HTERT RPE-1 (cell line): ENCODE results near the gene ADPRS.

Experiments
- in situ Hi-C: fragments of 300-500 bp; cut with MboI; formaldehyde crosslinking; loops from 4 replicates; pipeline ENCODE4 v1.14.3; 2020; ENCODE audit warnings: low sequenced_read_pairs

Gene ADPRS

GRCh38 chr1:36107394-36107793 is 18.7 kb downstream of the ADPRS start:
- in situ Hi-C loops: no loop called here

DNA sequence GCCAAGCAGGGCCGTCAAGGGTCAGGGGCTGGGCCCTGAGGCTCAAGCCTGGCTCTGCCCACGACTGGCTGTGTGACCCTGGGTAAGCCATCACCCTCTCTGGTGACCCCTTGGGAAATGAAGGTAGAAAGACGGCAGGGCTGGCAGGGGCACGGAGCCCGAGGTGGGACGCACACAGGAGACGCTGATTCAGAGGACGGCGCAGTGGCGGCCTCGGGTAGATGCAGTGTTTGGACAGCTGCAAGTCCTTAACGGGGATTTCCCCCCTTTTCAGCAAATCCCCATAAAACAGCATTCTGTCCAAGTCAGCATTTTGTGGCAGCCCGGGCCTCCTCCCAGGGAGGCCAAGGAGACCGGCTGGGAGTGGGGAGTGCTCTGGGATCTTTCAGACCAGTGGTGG is 19.6 kb downstream of the ADPRS start:
- in situ Hi-C loops: no loop called here

DNA sequence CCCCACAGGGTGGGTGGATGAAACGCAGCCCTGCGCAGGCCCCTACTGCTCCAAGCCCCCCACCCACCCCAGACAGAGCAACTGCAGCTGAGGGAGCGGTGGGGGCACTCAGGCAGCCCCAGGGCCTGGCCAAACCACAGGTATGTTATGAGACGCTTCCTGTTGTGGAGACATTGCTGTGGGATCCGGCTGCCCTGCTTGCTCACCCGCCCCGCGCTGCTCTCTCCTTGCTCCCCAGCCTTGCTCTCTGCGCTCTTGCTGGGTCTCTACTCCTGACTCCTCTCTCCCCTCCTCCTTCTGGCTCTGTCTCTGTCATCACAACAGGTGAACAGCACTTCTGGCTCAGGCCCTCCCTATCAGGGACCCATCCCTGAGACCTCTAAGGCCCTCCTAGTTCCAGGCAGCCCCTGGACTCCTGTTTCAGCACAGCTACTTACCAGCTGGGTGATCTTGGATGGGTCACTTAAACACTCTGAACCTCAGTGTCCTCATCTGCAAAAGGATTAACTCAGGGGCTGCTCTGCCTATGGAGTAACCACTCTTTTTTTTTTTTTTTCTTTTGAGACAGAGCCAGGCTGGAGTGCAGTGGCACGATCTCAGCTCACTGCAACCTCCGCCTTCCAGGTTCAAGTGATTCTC is 20.5 kb downstream of the ADPRS start:
- in situ Hi-C loops: no loop called here

GRCh38 chr1:36111151-36111550 is 22.5 kb downstream of the ADPRS start:
- in situ Hi-C loops: no loop called here

DNA sequence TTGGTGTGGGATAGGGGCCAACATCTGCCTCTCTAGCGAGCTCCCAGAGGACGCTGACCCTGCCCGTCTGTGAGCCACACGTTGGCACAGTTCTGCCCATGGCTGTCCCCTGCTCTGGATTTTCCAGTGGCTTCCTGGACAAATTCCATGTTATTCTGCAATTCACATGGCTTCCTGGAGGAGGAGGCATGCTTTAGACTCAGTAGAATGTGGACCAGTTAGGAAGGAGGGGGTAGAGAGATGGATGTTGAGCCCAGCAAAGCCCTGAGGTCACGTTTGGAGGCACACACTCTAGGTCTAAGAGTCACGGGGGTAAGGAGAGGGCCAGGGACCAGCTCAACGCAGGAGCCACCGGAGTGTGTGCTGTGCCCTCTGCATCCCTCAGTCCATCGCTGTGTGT is 24.1 kb downstream of the ADPRS start:
- in situ Hi-C loops: no loop called here

GRCh38 chr1:36114371-36114770 is 25.7 kb downstream of the ADPRS start:
- in situ Hi-C loops: no loop called here

- in situ Hi-C loops: no loop called here
Measured at GRCh38 chr1:36115200-36115669, 26.5 kb downstream of the ADPRS start.

GRCh38 chr1:36115931-36116330 is 27.2 kb downstream of the ADPRS start:
- in situ Hi-C loops: no loop called here

GRCh38 chr1:36116901-36117300 is 28.2 kb downstream of the ADPRS start:
- in situ Hi-C loops: no loop called here

DNA sequence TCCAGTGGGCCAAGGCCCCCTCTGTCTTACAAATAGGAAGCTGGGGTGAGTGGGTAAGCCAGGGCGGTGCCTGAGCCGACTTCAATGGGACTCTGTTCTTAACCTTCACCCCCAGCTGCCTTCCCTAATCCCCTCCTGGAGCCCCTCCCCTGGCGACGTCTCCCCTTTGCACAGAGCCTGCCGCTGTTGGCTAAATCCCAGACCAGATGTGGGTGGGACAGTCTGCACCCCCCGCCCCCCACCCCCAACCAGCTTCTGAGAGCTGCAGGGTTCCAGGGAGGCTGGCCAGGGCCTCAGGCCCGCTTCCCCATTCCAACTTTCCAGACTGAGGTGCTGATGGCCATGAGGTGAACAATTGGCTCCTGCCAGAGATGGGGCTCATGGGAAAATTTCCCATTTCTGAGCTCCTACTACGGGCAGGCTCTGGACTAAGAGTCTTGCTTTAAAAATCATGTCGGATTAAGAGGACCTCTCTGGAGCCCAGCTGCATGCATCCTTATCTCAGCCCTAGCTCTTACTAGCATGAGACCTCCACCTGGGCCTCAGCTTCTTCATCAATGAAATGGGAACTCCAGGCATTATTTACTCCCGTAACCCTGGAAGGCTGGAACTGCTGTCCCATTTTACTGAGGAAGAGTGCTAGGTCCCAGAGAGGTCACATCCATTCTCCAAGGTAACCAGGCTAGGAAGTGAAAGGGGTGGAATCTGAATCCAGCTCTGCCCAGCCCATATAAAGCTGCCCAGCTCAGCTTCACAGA is 29.9 kb downstream of the ADPRS start:
- in situ Hi-C loops: no loop called here

DNA sequence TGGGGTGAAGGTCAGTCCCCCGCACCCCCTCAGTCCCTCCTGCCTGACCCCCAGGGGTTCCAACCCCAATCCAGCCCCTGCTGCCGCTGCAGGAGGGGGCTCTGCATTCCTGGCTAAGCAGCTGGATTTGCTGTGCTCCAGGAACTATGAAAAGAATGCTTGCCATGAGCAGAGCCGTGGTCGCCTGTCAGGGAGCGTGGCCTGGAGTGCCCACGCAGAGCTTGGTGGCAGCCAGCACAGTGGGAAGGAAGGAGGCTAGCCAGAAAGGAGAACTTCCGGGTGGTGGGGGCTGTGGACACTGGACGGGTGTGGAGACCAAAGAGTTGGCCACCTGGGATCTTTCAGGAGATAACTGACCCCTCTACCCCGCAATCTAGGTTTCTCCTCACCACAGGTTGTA is 30.8 kb downstream of the ADPRS start:
- in situ Hi-C loops: no loop called here

- in situ Hi-C loops: no loop called here
Measured at GRCh38 chr1:36122062-36123030, 33.7 kb downstream of the ADPRS start.

GRCh38 chr1:36123356-36123755 is 34.7 kb downstream of the ADPRS start:
- in situ Hi-C loops: no loop called here

DNA sequence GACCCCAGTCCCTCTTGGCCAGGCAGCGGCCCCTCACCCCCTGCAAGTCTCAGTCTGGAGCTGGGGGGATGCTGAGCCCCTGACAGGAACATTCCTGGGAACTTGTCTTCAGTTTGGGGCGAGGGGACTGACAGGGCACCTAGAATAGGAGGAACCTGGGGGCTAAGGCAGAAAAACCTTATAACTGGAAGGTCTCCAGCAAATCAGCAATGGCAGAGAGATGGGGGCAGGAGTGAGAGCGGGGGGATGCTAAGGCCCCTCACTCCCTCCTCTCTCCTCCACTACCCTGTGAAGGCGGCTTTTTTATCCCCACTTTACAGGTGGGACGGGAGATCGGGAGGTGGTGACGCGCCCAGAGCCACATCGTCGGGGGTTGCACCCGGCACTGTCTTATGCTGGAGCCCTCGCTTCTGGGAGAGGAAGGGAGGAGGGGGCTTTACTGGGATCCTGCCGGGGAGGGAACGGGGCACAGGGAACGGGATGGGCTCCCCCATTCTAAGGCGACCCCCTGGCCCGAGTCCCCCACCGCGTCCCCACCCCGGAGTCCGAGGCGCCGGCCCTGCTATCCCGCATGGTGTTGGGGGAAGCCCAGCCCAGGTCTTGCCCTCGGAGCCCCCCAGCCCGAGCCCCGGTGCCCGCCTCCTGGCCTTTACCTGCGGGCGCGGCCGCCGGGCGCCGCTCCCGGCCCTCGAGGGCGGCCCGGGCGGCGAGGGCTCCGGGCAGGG is 35.9 kb downstream of the ADPRS start:
- in situ Hi-C loops: no loop called here

DNA sequence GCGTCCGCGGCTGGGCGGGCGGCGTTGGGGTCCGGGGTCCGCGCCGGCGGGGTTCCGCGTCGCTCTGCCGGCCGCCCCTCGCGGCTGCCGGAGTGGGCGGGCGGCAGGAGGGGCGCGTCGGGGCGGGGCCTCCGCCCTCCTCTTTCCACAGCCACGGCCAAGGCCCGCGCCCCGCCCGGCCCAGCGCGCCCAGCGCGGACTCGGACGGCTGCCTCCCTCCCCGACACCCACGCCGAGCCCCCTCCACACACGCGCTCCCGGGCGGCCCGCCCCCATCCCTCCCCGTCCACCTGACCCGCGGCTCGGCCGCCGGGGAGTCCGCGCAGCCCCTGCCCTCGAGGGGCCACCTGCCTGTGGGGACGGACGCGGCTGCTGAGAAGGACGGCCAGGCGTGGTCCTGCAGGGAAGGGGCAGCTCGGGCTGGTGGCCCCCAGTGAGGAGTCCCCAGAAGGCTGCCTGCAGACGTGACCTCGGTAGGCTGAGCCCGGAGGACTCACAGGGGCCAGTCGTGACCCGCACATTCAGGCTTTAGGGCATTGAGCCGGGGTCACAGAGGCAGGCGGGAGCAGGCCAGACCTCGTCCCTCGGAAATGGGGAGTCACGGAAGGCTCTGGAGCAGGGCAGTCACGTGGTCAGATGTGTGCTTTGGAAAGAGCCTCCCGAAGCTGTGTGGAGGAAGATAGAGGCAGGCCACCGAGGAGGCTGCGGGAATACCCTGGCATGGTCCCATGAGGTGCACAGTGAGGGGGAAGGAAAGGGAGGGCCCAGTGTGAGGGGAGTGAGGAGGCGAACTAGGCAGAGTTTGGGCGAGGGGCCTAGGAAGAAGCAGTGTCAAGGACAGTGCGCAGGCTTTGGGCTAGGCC is 36.7 kb downstream of the ADPRS start, which contains the start of gene COL8A2:
Gene COL8A2 (minus strand): TSS at position 94 of the 863 bp plus-strand sequence. CDS start 24,980 bp downstream, outside the sequence.
- in situ Hi-C loops: no loop called here

DNA sequence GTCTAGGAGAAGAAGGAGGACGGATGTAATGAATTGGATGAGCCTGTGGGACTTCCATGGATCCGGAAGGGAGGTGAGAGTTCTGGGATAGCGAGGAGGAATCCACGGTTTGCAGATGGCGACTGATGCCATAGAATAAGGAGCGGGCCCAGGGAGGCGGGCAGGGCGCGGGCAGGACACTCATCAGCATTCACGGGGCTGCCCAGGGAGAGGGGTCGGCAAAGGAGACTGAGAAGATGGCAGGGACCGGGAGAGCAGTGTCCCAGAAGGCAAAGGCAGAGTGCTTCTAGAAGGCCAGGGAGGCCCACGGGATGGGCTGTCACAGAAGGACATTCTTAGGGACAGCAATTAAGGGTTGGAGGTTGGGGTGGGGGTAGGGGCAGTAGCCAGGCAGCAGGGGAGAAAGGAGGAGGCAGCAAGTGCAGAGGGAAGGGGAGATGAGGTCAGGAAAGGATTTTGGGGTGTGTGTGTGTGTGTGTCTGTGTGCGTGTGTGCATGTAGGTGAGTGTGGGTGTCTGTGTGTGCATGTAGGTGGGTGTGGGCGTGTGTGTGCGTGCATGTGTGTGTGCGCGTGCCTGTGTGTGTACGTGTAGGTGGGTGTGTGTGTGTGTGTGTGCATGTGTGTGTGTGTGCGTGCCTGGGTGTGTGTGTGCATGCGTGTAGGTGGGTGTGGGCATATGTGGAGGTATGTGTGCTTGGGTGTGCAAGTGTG is 37.5 kb downstream of the ADPRS start:
- in situ Hi-C loops: no loop called here

DNA sequence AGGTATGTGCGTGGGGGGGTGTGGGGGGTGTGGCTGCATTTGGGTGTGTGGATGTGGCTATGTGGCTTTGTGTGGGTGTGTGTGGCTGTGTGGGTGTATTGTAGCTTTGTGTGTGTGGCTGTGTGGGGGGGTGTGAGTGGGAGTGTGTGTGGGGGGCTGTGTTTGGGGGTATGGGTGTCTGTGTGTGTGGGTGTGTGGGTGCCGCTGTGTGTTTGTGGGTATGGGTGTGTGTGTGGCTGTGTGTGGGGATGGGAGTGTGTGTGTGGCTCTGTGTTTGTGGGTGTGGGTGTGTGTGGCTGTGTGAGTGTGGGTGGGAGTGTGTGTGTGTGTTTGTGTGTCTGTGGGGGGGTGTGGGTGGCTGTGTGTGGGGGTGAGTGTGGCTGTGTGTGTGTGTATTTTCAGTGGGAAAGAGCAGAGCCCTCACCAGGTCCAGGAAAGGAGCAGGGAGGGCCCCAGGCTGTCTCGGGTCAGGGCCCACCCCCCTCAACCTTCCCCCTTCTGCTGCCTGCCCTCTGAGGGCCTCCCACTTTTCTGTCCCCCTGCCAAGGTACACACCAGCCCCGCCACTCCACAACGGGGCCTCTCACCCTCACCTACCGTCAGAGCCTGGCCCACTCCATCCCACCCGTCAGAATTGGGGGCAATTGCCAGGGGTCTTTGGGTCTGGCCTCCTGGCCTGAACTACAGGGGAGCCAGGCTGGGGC is 38.3 kb downstream of the ADPRS start:
- in situ Hi-C loops: no loop called here

GRCh38 chr1:36128126-36128904 is 39.6 kb downstream of the ADPRS start:
- in situ Hi-C loops: no loop called here
